Right lobe of liver (tissue), 6 donors: ENCODE measurements around the gene GNB1L. TPM values are rescaled to one million over a fixed set of nuclear protein-coding genes. Genes with fewer than 3 reads are reported as not detected.
A peak's percentile ranks its signal among the peaks of the same experiment; 100 is the strongest.

Source experiments
- ATAC-seq, 4 donors: fragments of 200-7000 bp; cut with Tn5 transposase; one replicate each; pipeline ENCODE4 v1.9.1; 2020; ENCODE audit warnings: mild to moderate bottlenecking in 4 of 4, moderate library complexity in 4 of 4
- DNase-seq, 3 donors: peaks; one replicate each; pipeline ENCODE4 v3.0.0-alpha.2; 2020
- H3K27ac ChIP-seq, 3 donors: fragments of 200-600 bp; one replicate each; pipeline ENCODE4 v1.8.0; 2022
- H3K27me3 ChIP-seq, 2 donors: fragments of 200-600 bp; one replicate each; pipeline ENCODE4 v1.8.0; 2022
- H3K36me3 ChIP-seq, 4 donors: fragments of 200-600 bp; sonication (generic) in 1 of 4; one replicate each; pipeline versions ENCODE4 v1.5.1 to v1.8.0; 2017 to 2022; ENCODE audit warnings: control low read depth in 1 of 4
- H3K4me1 ChIP-seq, 4 donors: fragments of 200-600 bp; sonication (generic) in 1 of 4; one replicate each; pipeline versions ENCODE4 v1.5.1 to v1.8.0; 2017 to 2022; ENCODE audit warnings: control low read depth in 1 of 4
- H3K4me3 ChIP-seq, 3 donors: fragments of 200-600 bp; one replicate each; pipeline ENCODE4 v1.8.0; 2022
- H3K9me3 ChIP-seq, 4 donors: fragments of 200-600 bp; sonication (generic) in 1 of 4; one replicate each; pipeline versions ENCODE4 v1.5.1 to v1.8.0; 2017 to 2022; ENCODE audit warnings: control low read depth in 1 of 4
- POLR2A ChIP-seq: fragments of 450-650 bp; IDR thresholded peaks from one replicate; pipeline ENCODE4 v1.6.1; 2017; ENCODE audit warnings: antibody characterized with exemption, mild to moderate bottlenecking
- WGBS: methylation state at CpG from one replicate; pipeline ENCODE4 v1.1.6; 2018; ENCODE audit warnings: low coverage, low lambda C conversion rate; ENCODE audit not compliant: insufficient coverage; ENCODE audit errors: missing lambda C conversion rate; 5-methylcytosine and 5-hydroxymethylcytosine counted together
- intact Hi-C, 2 donors: fragments of 100-400 bp; cut with DNase I; formaldehyde crosslinking; loops; one replicate each; pipeline versions ENCODE4 v1.11.2 to v1.14.1; 2022
- total RNA-seq, 6 experiments: library from RNA; depleted of rRNA in 2 of 6; stranded (reverse); fragments of >200 nt in 2 of 6; fragmentation: NEBNext Ultra II Directional in 3 of 6; extraction: Animal tissue kit (Norgen Biotek cat#: 25700) in 3 of 6; gene quantifications; one replicate each; pipeline versions ENCODE4 v1.1.0 to v1.2.4, GENCODE V29; 2016 to 2023
- TF ChIP-seq, protein P1 (sequence below), 4 donors: fragments of 200-600 bp in 3 of 4; fragments of 450-650 bp in 1 of 4; IDR thresholded peaks; one replicate each; pipeline versions ENCODE4 v1.5.1 to v1.8.0; 2016 to 2022; ENCODE audit warnings: antibody characterized with exemption in 4 of 4, mild to moderate bottlenecking in 2 of 4
- donor health status: DM: no; HTN: yes; CAD: no.
- donor health status: DM: no; HTN: no; CAD: no.
- donor health status: DM: no; HTN: no; CAD: no.
- donor health status: DM: no; HTN: yes; CAD: no.
- donor health status: DM: no; HTN: yes; CAD: no.

Gene GNB1L
- total RNA-seq, 6 experiments from 2014 or later: 1.4 to 3.2 (median 2.7) TPM

DNA sequence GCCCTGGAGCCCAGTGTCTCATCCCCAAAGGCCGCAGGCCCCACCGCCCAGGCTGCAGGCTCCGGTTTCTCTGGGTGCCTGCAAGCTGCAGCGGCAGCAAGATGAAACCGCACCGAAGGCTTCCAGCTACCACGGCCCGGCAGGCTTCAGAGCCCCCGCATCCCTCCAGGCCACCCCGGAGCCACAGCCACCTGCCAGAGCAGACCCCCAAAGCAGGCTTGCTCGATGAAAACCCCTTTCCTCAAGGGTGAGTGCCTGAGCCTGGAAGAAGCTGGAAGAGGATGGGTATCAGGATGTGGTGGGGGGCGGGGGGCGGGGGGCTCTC is 24.5 kb upstream of the GNB1L start:
- peak in 2 of 3 donors; percentile 12 to 46 for DNase-seq
- ATAC-seq: no peak
- Histone ChIP-seq H3K4me3 (no peak overlapping the region), H3K27ac (no peak overlapping the region), H3K27me3 (no peaks in the 10 kb centered on the region), H3K4me1 (no peaks in the 10 kb centered on the region), H3K36me3 (no peaks in the 10 kb centered on the region), H3K9me3 (no peaks in the 10 kb centered on the region)
- 95% methylated on average over 10 of the region's 13 CpGs for WGBS
- no peak for TF ChIP-seq POLR2A
- TF ChIP-seq, protein P1, sequence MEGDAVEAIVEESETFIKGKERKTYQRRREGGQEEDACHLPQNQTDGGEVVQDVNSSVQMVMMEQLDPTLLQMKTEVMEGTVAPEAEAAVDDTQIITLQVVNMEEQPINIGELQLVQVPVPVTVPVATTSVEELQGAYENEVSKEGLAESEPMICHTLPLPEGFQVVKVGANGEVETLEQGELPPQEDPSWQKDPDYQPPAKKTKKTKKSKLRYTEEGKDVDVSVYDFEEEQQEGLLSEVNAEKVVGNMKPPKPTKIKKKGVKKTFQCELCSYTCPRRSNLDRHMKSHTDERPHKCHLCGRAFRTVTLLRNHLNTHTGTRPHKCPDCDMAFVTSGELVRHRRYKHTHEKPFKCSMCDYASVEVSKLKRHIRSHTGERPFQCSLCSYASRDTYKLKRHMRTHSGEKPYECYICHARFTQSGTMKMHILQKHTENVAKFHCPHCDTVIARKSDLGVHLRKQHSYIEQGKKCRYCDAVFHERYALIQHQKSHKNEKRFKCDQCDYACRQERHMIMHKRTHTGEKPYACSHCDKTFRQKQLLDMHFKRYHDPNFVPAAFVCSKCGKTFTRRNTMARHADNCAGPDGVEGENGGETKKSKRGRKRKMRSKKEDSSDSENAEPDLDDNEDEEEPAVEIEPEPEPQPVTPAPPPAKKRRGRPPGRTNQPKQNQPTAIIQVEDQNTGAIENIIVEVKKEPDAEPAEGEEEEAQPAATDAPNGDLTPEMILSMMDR (IDR thresholded peaks at IDR 0.05): no peak
- intact Hi-C loops: loop anchor here in 1 of 2 donors (10.0 kb wide), 1 partner anchor 124 kb away; no protein-coding TSS in a partner anchor

DNA sequence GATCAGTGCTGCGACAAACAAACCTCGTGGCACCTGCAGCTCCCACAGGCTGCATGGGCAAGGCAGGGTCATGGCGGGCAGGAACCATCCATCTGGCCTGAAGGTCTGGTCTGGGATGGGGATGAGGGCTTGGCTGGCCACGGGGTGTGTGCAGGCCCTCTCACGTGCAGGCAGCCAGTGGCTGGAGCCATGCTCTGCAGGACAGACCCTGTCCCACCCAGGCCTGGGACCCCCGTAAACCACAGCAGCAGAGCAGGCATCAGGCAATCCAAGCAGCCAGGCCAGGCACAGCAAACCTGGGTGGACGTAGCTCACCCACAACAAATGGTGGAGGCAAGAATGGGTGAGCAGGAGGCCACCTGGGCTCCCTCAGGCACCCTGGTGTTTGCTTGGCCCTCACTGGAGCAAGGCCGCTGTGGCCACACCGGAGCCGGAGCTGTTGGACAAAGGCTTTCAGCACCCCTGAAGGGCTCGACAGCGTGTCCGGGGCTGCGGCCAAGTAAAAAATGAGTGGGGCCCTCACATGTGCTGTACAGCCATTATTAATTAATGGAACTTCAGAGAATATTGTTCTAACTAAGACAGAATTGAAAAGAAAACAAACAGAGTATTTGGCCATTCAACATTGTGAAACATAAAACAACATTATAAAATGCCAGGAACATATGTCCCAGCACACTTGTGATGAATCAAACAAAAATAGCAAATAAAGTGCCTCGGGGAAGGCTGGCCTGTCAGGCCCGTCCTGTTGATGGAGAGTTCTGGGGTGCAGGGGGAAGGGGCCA is 24.0 kb upstream of the GNB1L start:
- 77% methylated on average over 3 of the region's 16 CpGs for WGBS
- Histone ChIP-seq H3K4me1 (no peaks in the 10 kb centered on the region), H3K9me3 (no peaks in the 10 kb centered on the region), H3K36me3 (no peaks in the 10 kb centered on the region), H3K27ac (no peak overlapping the region), H3K27me3 (no peaks in the 10 kb centered on the region), H3K4me3 (no peak overlapping the region)
- ATAC-seq (no peak), DNase-seq (peak in 2 of 3 donors; percentile 20 to 53)
- TF ChIP-seq, protein P1 (IDR thresholded peaks at IDR 0.05): no peak
- no peak for TF ChIP-seq POLR2A
- intact Hi-C loops: loop anchor here in 1 of 2 donors (10.0 kb wide), 1 partner anchor 124 kb away; no protein-coding TSS in a partner anchor

DNA sequence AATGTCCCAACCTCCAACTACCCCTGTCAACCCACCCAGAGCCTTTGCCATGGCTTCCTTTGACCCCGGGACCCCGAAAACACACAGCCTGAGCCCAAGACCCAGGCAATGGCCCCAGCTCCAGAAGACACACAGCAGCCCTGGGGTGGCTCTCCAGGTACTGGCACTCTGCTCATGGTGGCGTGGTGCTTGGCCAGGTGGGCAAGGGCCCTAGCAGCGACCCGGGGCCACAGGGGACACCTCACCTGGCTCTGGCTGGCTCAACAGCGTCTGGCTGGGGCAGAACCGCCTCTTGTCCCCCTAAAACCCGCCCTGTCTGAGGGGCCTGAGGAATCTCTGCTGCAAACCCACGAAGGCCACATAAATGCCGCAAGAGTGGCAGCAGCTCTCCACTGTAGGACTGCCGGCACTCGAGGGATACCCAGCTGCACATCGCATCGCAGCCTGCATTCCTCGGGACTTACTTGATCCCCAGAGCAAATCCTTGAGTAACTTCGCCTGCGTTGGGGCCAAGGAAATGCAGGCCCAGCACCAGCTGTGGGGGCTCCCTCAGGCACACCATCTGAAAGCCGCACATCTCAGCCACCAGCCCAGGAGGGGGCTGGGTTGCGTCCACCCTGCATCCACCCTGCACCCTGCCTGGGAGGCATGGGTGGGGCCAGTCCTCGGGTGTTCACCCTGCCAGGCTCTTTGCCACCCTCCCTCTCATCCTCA is 23.1 kb upstream of the GNB1L start:
- Histone ChIP-seq H3K9me3 (no peaks in the 10 kb centered on the region), H3K36me3 (no peaks in the 10 kb centered on the region), H3K27ac (no peak overlapping the region), H3K4me1 (no peaks in the 10 kb centered on the region), H3K4me3 (no peak overlapping the region), H3K27me3 (no peaks in the 10 kb centered on the region)
- intact Hi-C loops: loop anchor here in 1 of 2 donors (10.0 kb wide), 1 partner anchor 123 kb away; no protein-coding TSS in a partner anchor
- WGBS: 94% methylated on average over 4 of the region's 20 CpGs
- TF ChIP-seq POLR2A: no peak
- TF ChIP-seq, protein P1 (IDR thresholded peaks at IDR 0.05): no peak
- ATAC-seq (no peak), DNase-seq (peak in 1 of 3 donors; percentile 19)

DNA sequence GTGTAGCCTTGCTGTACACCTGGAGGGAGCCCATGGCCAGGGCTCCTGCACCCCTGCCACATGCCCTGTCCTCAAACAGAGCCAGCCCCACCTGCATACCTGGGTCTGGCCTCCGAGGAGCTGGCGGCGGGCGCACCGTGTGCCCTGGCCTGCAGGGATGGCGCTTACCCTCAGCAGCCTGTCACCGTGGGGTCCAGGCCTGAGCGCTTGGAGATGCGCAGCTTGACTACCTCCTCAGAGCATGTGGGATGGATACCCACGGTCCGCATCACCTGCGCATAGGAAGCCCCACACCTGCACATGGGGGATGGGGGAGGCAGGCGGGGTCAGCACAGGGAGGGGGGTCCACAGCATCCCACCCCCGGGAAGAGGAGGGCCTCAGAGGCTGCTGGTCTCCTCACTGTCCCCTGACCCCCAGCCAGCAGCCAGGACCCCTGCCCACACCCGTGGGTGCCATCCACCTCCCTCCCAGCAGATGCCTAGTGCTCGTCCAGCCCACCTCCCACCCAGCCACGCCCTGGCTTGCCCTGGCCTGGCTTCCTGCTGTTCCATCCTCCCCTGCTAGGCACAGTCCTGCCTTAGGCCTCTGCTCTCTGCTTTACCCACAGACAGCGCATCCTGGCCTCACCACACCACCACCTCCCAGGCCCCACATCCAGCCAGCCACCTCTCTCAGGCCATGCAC is 22.4 kb upstream of the GNB1L start:
- Histone ChIP-seq H3K4me1 (no peaks in the 10 kb centered on the region), H3K27me3 (no peaks in the 10 kb centered on the region), H3K36me3 (no peaks in the 10 kb centered on the region), H3K4me3 (no peak overlapping the region), H3K9me3 (no peaks in the 10 kb centered on the region), H3K27ac (no peak overlapping the region)
- WGBS: no CpG with 5 or more reads among the region's 18 CpGs
- intact Hi-C loops: loop anchor here in 1 of 2 donors (10.0 kb wide), 1 partner anchor 122 kb away; no protein-coding TSS in a partner anchor
- TF ChIP-seq POLR2A: no peak
- TF ChIP-seq, protein P1 (IDR thresholded peaks at IDR 0.05): no peak
- DNase-seq (peak in 2 of 3 donors; percentile 11 to 51), ATAC-seq (no peak)
